ENCODE results near the gene MAD1L1.

GRCh38 chr7:2223321-2223720 lies 9.4 kb downstream of the MAD1L1 start:
- TF ChIP-seq, protein P1, sequence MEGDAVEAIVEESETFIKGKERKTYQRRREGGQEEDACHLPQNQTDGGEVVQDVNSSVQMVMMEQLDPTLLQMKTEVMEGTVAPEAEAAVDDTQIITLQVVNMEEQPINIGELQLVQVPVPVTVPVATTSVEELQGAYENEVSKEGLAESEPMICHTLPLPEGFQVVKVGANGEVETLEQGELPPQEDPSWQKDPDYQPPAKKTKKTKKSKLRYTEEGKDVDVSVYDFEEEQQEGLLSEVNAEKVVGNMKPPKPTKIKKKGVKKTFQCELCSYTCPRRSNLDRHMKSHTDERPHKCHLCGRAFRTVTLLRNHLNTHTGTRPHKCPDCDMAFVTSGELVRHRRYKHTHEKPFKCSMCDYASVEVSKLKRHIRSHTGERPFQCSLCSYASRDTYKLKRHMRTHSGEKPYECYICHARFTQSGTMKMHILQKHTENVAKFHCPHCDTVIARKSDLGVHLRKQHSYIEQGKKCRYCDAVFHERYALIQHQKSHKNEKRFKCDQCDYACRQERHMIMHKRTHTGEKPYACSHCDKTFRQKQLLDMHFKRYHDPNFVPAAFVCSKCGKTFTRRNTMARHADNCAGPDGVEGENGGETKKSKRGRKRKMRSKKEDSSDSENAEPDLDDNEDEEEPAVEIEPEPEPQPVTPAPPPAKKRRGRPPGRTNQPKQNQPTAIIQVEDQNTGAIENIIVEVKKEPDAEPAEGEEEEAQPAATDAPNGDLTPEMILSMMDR (IDR thresholded peaks at IDR 0.05; ENCODE audit: insufficient read depth, low read depth, low read length), result no peak
- no peak for TF ChIP-seq EZH2 (IDR thresholded peaks at IDR 0.05; ENCODE audit: insufficient read depth, low read length)
